GM12878 (cell line): ENCODE data around the gene PPP1CC. TPM values are rescaled to one million over a fixed set of nuclear protein-coding genes. Genes with fewer than 3 reads are reported as not detected.

Experiments used
- BMI1 ChIP-seq: fragments of 450-650 bp; IDR thresholded peaks from 2 replicates; pipeline ENCODE4 v1.6.1; 2016; ENCODE audit warnings: mild to moderate bottlenecking, moderate library complexity, borderline replicate concordance
- CBX3 ChIP-seq: fragments of 200-600 bp; sonication (generic); IDR thresholded peaks from 2 replicates; pipeline ENCODE4 v1.6.1; 2016; ENCODE audit warnings: low read depth, borderline replicate concordance
- CHD1 ChIP-seq: IDR thresholded peaks from 2 replicates; pipeline ENCODE4 v1.6.1; 2012; ENCODE audit warnings: low read depth, low read length, improper control_type of control experiment
- EGR1 ChIP-seq, 2 experiments: IDR thresholded peaks; 1 replicate in 1 of 2; 2 replicates in 1 of 2; pipeline ENCODE4 v1.6.1; 2011 to 2012; ENCODE audit warnings: low read depth in 2 of 2, low read length in 2 of 2, borderline replicate concordance in 1 of 2, mild to moderate bottlenecking in 1 of 2, moderate library complexity in 1 of 2
- EP300 ChIP-seq, 2 experiments: fragments of 150-350 bp in 1 of 2; IDR thresholded peaks; 2 replicates each; pipeline ENCODE4 v1.6.1; 2011 to 2012; ENCODE audit warnings: low read depth in 2 of 2, low read length in 2 of 2, borderline replicate concordance in 1 of 2, improper control_type of control experiment in 1 of 2, inconsistent platforms in 1 of 2; ENCODE audit not compliant: control insufficient read depth in 1 of 2
- ESRRA ChIP-seq: IDR thresholded peaks from 2 replicates; pipeline ENCODE4 v1.6.1; 2012; ENCODE audit warnings: mild to moderate bottlenecking, low read length, improper control_type of control experiment
- FOXM1 ChIP-seq: IDR thresholded peaks from 2 replicates; pipeline ENCODE4 v1.6.1; 2012; ENCODE audit warnings: low read depth, mild to moderate bottlenecking, inconsistent platforms, low read length, moderate library complexity
- GATAD2B ChIP-seq: fragments of 450-650 bp; conservative IDR thresholded peaks from 2 replicates; pipeline ENCODE4 v1.6.1; 2017; ENCODE audit warnings: low read depth, mild to moderate bottlenecking, moderate library complexity
- IKZF2 ChIP-seq, 2 experiments: fragments of 450-650 bp; IDR thresholded peaks; 2 replicates each; pipeline ENCODE4 v1.6.1; 2017; ENCODE audit warnings: mild to moderate bottlenecking in 2 of 2, moderate library complexity in 2 of 2
- LARP7 ChIP-seq: fragments of 450-650 bp; IDR thresholded peaks from 2 replicates; pipeline ENCODE4 v1.6.1; 2017; ENCODE audit warnings: mild to moderate bottlenecking
- PAX5 ChIP-seq: IDR thresholded peaks from 2 replicates; pipeline ENCODE4 v1.6.1; 2011; ENCODE audit warnings: low read depth, low read length, borderline replicate concordance
- RUNX3 ChIP-seq: IDR thresholded peaks from 2 replicates; pipeline ENCODE4 v1.6.1; 2012; ENCODE audit warnings: low read length, inconsistent platforms
- SIN3A ChIP-seq: IDR thresholded peaks from 2 replicates; pipeline ENCODE4 v1.6.1; 2012; ENCODE audit warnings: low read depth, low read length, improper control_type of control experiment
- SMAD5 ChIP-seq: IDR thresholded peaks from 2 replicates; pipeline ENCODE4 v1.6.1; 2016; ENCODE audit warnings: antibody characterized with exemption, low read depth
- TARDBP ChIP-seq: IDR thresholded peaks from 2 replicates; pipeline ENCODE4 v1.6.1; 2016; ENCODE audit warnings: borderline replicate concordance
- TCF12 ChIP-seq: IDR thresholded peaks from 2 replicates; pipeline ENCODE4 v1.6.1; 2011; ENCODE audit warnings: low read depth, mild to moderate bottlenecking, low read length
- WRNIP1 ChIP-seq: IDR thresholded peaks from 2 replicates; pipeline ENCODE4 v1.6.1; 2011; ENCODE audit warnings: low read depth, low read length, improper control_type of control experiment, borderline replicate concordance
- YBX1 ChIP-seq: fragments of 450-650 bp; IDR thresholded peaks from 2 replicates; pipeline ENCODE4 v1.6.1; 2016; ENCODE audit warnings: antibody characterized with exemption
- ZNF207 ChIP-seq: fragments of 450-650 bp; IDR thresholded peaks from 2 replicates; pipeline ENCODE4 v1.6.1; 2014; ENCODE audit warnings: antibody characterized with exemption, mild to moderate bottlenecking, borderline replicate concordance
- polyA plus RNA-seq, 11 experiments: library from polyadenylated mRNA; depleted of rRNA in 4 of 11; unstranded in 6 of 11; stranded (reverse) in 5 of 11; fragments of >200 nt; fragmentation: Nextera tagmentation in 4 of 11; fragmentation: Illumina TruSeq in 1 of 11; extraction: Ambion mirVana in 4 of 11; extraction: Trizol in 1 of 11; gene quantifications; 1 replicate in 1 of 11; 2 replicates in 10 of 11; pipeline versions ENCODE4 v1.2.1 to v1.2.3, GENCODE V29; 2011 to 2016; ENCODE audit warnings: inconsistent platforms in 2 of 11, missing spikeins in 2 of 11, low read depth in 1 of 11
- total RNA-seq, 4 experiments: library from RNA; depleted of rRNA in 3 of 4; stranded (reverse); fragments of >200 nt in 3 of 4; fragmentation: Illumina TruSeq in 1 of 4; extraction: Trizol in 1 of 4; gene quantifications; 2 replicates each; pipeline versions ENCODE4 v1.2.1 to v1.2.3, GENCODE V29; 2013 to 2021
- TF ChIP-seq, protein P1 (sequence below): fragments of 450-650 bp; IDR thresholded peaks from 2 replicates; pipeline ENCODE4 v1.6.1; 2017; ENCODE audit warnings: mild to moderate bottlenecking, moderate library complexity
- TF ChIP-seq, protein P2 (sequence below): fragments of 450-650 bp; IDR thresholded peaks from 2 replicates; pipeline ENCODE4 v1.6.1; 2017; ENCODE audit warnings: low read depth, mild to moderate bottlenecking, moderate library complexity
- TF ChIP-seq, protein P3 (sequence below): IDR thresholded peaks from 2 replicates; pipeline ENCODE4 v1.6.1; 2011; ENCODE audit warnings: mild to moderate bottlenecking, low read depth, low read length, moderate library complexity; ENCODE audit not compliant: insufficient replicate concordance
- TF ChIP-seq, protein P4 (sequence below): fragments of 150-350 bp; IDR thresholded peaks from 2 replicates; pipeline ENCODE4 v1.6.1; 2014; ENCODE audit warnings: mild to moderate bottlenecking, low read depth, low read length

The PPP1CC gene
- total and polyA plus RNA-seq, 10 of the 15 experiments (the other 5 are each of a cell fraction or from before 2014, with no cell fraction given), result 64.4 to 279 (median 157) TPM

DNA sequence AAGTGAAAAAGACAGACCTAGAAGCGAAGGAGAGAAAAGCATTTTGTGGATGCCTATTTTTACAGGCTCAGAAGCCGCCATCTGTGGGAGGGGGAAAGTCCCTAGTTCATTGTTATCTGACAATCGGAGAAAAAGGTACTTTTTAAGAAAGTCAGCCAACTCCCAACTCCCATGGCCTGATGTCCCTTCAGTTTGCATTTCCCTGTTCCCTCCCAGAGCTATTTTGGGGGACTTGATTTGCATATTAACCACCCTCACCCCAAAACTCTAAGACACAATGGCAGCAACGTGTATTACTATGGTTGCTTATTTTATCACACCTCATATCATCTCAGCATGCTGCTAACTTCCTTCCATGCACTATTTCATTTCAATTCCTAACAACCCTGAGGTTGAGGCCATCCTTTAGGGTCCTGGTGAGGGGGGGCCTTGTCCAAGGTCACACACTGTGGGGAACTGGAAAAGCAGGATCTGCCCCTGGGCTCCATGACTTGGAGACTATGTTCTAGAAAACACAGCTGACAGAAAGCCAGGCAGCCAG lies 72.5 kb downstream of the PPP1CC start (continued):
- TF ChIP-seq, protein P1, sequence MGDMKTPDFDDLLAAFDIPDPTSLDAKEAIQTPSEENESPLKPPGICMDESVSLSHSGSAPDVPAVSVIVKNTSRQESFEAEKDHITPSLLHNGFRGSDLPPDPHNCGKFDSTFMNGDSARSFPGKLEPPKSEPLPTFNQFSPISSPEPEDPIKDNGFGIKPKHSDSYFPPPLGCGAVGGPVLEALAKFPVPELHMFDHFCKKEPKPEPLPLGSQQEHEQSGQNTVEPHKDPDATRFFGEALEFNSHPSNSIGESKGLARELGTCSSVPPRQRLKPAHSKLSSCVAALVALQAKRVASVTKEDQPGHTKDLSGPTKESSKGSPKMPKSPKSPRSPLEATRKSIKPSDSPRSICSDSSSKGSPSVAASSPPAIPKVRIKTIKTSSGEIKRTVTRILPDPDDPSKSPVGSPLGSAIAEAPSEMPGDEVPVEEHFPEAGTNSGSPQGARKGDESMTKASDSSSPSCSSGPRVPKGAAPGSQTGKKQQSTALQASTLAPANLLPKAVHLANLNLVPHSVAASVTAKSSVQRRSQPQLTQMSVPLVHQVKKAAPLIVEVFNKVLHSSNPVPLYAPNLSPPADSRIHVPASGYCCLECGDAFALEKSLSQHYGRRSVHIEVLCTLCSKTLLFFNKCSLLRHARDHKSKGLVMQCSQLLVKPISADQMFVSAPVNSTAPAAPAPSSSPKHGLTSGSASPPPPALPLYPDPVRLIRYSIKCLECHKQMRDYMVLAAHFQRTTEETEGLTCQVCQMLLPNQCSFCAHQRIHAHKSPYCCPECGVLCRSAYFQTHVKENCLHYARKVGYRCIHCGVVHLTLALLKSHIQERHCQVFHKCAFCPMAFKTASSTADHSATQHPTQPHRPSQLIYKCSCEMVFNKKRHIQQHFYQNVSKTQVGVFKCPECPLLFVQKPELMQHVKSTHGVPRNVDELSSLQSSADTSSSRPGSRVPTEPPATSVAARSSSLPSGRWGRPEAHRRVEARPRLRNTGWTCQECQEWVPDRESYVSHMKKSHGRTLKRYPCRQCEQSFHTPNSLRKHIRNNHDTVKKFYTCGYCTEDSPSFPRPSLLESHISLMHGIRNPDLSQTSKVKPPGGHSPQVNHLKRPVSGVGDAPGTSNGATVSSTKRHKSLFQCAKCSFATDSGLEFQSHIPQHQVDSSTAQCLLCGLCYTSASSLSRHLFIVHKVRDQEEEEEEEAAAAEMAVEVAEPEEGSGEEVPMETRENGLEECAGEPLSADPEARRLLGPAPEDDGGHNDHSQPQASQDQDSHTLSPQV, result peak; percentile 85
- TF ChIP-seq EGR1 (IDR thresholded peaks at IDR 0.05; ENCODE audit: borderline replicate concordance in 1 of 2, low read depth in 2 of 2, low read length in 2 of 2), result peak in 1 of 2 experiments; percentile 70; a peak in 1 of 3 replicates
- TF ChIP-seq, protein P2, sequence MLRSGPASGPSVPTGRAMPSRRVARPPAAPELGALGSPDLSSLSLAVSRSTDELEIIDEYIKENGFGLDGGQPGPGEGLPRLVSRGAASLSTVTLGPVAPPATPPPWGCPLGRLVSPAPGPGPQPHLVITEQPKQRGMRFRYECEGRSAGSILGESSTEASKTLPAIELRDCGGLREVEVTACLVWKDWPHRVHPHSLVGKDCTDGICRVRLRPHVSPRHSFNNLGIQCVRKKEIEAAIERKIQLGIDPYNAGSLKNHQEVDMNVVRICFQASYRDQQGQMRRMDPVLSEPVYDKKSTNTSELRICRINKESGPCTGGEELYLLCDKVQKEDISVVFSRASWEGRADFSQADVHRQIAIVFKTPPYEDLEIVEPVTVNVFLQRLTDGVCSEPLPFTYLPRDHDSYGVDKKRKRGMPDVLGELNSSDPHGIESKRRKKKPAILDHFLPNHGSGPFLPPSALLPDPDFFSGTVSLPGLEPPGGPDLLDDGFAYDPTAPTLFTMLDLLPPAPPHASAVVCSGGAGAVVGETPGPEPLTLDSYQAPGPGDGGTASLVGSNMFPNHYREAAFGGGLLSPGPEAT, result peak; percentile 99
- TF ChIP-seq CBX3, result no peak
- TF ChIP-seq WRNIP1, result peak; percentile 84; the same call in 1 of the 2 replicates
- TF ChIP-seq, protein P3, sequence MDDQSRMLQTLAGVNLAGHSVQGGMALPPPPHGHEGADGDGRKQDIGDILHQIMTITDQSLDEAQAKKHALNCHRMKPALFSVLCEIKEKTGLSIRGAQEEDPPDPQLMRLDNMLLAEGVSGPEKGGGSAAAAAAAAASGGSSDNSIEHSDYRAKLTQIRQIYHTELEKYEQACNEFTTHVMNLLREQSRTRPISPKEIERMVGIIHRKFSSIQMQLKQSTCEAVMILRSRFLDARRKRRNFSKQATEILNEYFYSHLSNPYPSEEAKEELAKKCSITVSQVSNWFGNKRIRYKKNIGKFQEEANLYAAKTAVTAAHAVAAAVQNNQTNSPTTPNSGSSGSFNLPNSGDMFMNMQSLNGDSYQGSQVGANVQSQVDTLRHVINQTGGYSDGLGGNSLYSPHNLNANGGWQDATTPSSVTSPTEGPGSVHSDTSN, result peak; percentile 23
- TF ChIP-seq, protein P4, sequence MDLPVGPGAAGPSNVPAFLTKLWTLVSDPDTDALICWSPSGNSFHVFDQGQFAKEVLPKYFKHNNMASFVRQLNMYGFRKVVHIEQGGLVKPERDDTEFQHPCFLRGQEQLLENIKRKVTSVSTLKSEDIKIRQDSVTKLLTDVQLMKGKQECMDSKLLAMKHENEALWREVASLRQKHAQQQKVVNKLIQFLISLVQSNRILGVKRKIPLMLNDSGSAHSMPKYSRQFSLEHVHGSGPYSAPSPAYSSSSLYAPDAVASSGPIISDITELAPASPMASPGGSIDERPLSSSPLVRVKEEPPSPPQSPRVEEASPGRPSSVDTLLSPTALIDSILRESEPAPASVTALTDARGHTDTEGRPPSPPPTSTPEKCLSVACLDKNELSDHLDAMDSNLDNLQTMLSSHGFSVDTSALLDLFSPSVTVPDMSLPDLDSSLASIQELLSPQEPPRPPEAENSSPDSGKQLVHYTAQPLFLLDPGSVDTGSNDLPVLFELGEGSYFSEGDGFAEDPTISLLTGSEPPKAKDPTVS, result no peak
- peak; percentile 89 for TF ChIP-seq FOXM1
- peak; percentile 93 for TF ChIP-seq RUNX3
- peak; percentile 81 to 95 for TF ChIP-seq EP300 (IDR thresholded peaks at IDR 0.05; ENCODE audit: borderline replicate concordance in 1 of 2, control insufficient read depth in 1 of 2, low read depth in 2 of 2, low read length in 2 of 2)
- no peak; the same call in 1 of the 2 replicates for TF ChIP-seq GATAD2B
- no peak for TF ChIP-seq SMAD5
- TF ChIP-seq LARP7, result no peak
- TF ChIP-seq YBX1, result no peak
- TF ChIP-seq ESRRA, result no peak
- 0 out of 2 replicates have a peak, but pooled peaks have one; percentile 48 for TF ChIP-seq TCF12
- peak; percentile 68; the same call in 1 of the 2 replicates for TF ChIP-seq PAX5
- 0 out of 2 replicates have a peak, but pooled peaks have one; percentile 45 for TF ChIP-seq BMI1
- TF ChIP-seq TARDBP, result 0 out of 2 replicates have a peak, but pooled peaks have one; percentile 14
- TF ChIP-seq SIN3A, result no peak
- TF ChIP-seq CHD1, result no peak; the same call in 1 of the 2 replicates
- TF ChIP-seq IKZF2 (IDR thresholded peaks at IDR 0.05), result peak; percentile 99
- TF ChIP-seq ZNF207, result 0 out of 2 replicates have a peak, but pooled peaks have one; percentile 40
